Skeletal muscle satellite cell (primary cell): Measurements from ENCODE around the gene SBK3.
"Not testable (repeated sequence)": the region's sequence is repeated elsewhere in the genome, so short reads cannot be mapped to it uniquely, and the experiment has no call there.

ENCODE experiments used
- H3K27me3 ChIP-seq: 2 replicates; pipeline ENCODE4 v1.7.0; 2013; ENCODE audit warnings: low read length; ENCODE audit not compliant: control insufficient read depth, insufficient read depth
- H3K36me3 ChIP-seq: 2 replicates; pipeline ENCODE4 v1.7.0; 2013; ENCODE audit warnings: mild to moderate bottlenecking, control low read depth, low read length; ENCODE audit not compliant: insufficient read depth
- H3K4me1 ChIP-seq: 2 replicates; pipeline ENCODE4 v1.7.0; 2013; ENCODE audit warnings: low read length; ENCODE audit not compliant: control insufficient read depth, insufficient read depth
- H3K4me2 ChIP-seq: 2 replicates; pipeline ENCODE4 v1.7.0; 2013; ENCODE audit warnings: mild to moderate bottlenecking, low read length
- H3K4me3 ChIP-seq: 2 replicates; pipeline ENCODE4 v1.7.0; 2013; ENCODE audit warnings: low read length
- H3K9ac ChIP-seq: 2 replicates; pipeline ENCODE4 v1.7.0; 2013; ENCODE audit warnings: mild to moderate bottlenecking, low read depth, low read length, moderate library complexity
- H3K9me3 ChIP-seq: replicated peaks from 2 replicates; pipeline ENCODE4 v1.7.0; 2013; ENCODE audit warnings: mild to moderate bottlenecking, control low read depth, low read length

SBK3 gene

DNA sequence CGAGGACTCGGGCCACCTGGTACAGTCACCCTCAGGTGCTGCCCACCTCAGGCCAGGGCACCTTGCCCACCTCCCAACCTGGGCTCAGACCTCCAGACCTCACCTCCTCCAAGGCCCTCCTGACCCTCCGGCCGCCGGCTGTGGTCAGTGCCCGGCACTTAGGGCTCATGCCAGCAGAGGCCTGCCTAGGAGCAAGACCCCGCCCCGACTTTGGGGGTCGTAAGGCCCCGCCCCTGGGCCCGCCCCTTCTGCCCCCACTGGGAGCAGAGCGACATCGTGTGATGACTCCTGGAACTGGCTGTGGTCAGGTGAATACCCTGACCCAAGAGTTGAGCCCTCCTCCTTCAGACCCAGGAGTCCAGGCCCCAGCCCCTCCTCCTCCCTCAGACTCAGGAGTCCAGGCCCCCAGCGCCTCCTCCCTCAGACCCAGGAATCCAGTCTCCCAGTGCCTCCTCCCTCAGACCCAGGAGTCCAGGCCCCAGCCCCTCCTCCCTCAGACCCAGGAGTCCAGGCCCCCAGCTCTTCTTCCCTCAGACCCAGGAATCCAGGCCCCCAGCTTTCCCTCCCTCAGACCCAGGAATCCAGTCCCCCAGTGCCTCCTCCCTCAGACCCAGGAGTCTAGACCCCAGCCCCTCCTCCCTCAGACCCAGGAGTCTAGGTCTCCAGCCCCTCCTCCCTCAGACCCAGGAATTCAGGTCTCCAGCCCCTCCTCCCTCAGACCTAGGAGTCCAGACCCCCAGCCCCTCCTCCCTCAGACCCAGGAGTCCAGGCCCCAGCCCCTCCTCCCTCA is 8.2 kb downstream of the SBK3 start, which contains the start of gene SBK2:
Gene SBK2 (minus strand): TSS at position 183 of the 790 bp plus-strand sequence. CDS start 839 bp downstream, outside the sequence.
- H3K4me2 ChIP-seq, result no peak within 1 kb of the TSS
- no peaks in the 10 kb centered on the region for H3K9me3 ChIP-seq
- H3K36me3 ChIP-seq, result no peaks in the 10 kb centered on the region
- no peaks in the 10 kb centered on the region for H3K4me1 ChIP-seq
- H3K27me3 ChIP-seq, result no peaks in the 10 kb centered on the region
- no peak within 1 kb of the TSS for H3K9ac ChIP-seq
- no peak within 1 kb of the TSS for H3K4me3 ChIP-seq

DNA sequence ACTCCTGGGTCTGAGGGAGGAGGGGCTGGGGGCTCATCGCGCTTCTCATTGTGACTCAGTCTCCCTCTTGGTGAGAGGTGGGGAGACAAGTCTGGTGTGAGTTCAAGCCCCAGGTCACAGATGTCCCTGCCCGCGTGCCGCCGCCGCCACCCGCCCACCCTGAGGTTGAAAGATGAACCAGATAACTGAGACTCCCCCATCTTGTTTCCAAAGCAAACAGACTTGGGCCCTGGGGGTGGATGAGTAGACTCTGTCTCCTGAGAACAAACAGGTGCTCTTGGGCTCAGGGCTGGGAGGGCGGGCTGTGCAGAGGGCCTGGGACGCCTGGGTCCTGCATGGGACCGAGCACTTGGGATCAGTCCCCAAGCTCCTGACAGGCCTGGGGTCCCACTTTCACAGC is 9.0 kb downstream of the SBK3 start:
- H3K4me2 ChIP-seq, result no peak overlapping the region
- no peak overlapping the region for H3K4me3 ChIP-seq
- no peaks in the 10 kb centered on the region for H3K4me1 ChIP-seq
- H3K36me3 ChIP-seq, result no peaks in the 10 kb centered on the region
- H3K27me3 ChIP-seq, result no peaks in the 10 kb centered on the region
- H3K9me3 ChIP-seq, result no peaks in the 10 kb centered on the region
- no peak overlapping the region for H3K9ac ChIP-seq

DNA sequence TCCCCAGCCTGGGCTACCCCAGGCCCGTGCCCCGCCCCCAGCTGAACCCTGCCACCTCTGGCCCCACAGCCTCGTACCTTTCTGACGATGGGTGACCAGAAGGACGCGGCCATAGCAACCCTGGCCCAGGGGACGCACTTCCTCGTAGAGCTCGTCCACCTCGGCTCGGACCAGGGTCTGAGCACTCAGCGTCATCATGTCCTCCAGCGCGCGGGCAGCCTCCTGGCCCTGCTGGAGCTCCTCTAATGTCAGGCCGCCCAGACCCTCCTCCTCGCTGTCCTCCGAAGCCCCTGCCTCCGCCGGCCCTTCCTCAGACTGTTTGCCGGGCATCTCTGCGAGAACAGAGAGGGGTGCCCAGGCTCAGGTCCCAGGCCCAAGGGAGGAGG is 9.4 kb downstream of the SBK3 start:
- Histone ChIP-seq H3K9ac (no peak overlapping the region), H3K4me1 (no peaks in the 10 kb centered on the region), H3K27me3 (no peaks in the 10 kb centered on the region), H3K4me2 (no peak overlapping the region), H3K4me3 (no peak overlapping the region), H3K9me3 (no peaks in the 10 kb centered on the region), H3K36me3 (no peaks in the 10 kb centered on the region)

DNA sequence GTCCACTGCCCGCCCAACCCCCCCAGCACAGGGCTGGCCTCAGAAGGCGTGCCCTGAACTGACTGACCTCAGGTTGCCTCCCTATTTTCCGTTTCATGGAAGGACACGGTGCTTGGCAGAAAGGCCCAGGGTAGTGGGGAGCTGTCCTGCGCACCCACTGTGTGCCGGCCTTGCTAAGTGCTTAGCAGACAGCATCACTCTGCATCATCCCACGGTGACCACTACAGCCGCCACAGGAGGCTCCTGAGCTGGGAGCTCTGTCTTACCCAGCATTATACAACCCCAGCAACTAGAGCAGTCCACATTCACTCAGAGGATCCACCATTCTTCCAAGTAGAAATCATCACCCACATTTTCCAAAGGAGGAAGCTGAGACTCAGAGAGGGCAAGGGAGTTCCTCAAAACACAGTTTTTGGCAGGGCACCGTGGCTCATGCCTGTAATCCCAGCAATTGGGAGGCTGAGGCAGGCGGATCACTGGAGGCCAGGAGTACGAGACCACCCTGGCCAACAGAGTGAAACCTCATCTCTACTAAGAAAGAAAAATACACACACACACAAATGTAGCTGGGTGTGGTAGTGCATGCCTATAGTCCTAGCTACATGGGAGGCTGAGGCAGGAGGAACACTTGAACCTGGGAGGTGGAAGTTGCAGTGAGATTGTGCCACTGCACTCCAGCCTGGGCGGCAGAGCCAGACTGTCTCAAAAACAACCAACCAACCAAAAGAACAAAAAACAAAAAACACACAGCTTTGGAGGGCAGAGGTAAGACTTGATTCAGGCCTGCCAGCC is 10.0 kb downstream of the SBK3 start:
- Histone ChIP-seq H3K36me3 (no peaks in the 10 kb centered on the region), H3K4me3 (no peak overlapping the region), H3K9ac (no peak overlapping the region), H3K4me1 (no peaks in the 10 kb centered on the region), H3K4me2 (no peak overlapping the region), H3K9me3 (no peaks in the 10 kb centered on the region), H3K27me3 (no peaks in the 10 kb centered on the region)

DNA sequence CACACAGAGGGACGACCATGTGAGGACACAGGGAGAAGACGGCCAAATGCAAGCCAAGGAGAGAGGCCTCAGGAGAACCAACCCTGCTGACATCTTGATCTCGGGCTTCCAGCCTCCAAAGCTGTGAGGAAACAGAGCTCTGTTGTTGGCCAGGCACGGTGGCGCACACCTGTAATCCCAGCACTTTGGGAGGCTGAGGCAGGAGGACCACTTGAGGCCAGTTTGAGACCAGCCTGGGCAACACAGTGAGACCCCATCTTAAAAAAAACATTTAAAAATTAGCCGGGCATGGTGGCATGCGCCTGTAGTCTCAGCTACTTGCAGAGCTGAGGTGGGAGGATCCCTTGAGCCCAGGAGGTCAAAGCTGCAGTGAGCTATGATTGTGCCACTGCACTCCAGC is 11.1 kb downstream of the SBK3 start:
- H3K4me1 ChIP-seq, H3K27me3 ChIP-seq, H3K9me3 ChIP-seq, H3K9ac ChIP-seq, H3K36me3 ChIP-seq, H3K4me2 ChIP-seq, H3K4me3 ChIP-seq: not testable (repeated sequence)

DNA sequence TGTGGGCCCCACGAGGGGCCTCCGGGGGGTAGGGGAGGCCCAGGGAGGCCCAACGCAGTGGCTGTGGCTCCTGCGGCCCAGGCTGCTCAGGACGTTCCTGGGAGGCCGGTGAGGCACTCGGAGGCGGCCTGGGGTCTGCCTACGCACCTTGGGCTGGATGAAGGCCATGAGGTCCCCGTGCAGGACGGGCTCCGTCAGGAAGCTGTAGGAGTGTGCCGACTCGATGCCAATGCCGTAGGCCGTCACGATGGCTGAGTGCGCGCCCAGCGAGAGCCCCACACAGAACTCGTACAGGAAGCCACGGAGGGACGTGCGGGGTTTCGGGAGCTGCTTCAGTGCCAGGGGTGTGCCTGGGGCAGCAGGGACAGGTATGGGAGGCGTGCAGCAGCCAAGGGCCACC is 14.3 kb downstream of the SBK3 start:
- no peak overlapping the region for H3K4me3 ChIP-seq
- H3K9ac ChIP-seq, result no peak overlapping the region
- H3K4me2 ChIP-seq, result no peak overlapping the region
- H3K36me3 ChIP-seq, result no peaks in the 10 kb centered on the region
- no peaks in the 10 kb centered on the region for H3K9me3 ChIP-seq
- H3K4me1 ChIP-seq, result peaks cover 8% of the 10 kb centered on the region
- H3K27me3 ChIP-seq, result no peaks in the 10 kb centered on the region

DNA sequence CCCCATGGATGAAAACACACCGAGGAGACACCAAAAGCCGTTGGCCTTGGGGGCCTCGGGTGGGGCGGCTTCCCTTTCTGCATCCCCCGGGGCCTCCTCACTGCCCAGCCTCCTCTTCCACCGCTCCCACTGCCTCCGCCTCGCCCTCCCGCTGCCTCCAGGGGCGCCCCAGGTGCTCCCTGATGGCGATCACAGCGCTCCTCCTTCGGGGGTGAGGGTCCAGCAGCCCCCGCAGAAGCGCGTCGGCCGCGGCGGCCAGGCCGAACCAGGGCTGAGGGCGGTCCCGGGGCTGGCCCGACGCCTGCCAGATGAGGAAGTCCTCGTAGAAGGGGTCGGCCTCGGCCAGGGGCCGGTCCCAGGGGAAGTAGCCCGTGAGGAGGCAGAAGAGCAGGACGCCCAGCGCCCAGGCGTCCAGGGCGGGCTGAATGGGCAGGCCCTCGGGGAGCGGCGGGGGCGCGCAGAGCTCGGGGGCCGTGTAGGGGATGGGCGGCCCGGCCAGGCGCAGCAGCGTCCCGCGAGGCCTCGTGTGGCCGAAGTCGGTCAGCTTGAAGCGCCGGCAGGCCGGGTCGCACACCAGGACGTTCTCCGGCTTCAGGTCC is 15.6 kb downstream of the SBK3 start:
- Histone ChIP-seq H3K9me3 (no peaks in the 10 kb centered on the region), H3K36me3 (no peaks in the 10 kb centered on the region), H3K9ac (no peak overlapping the region), H3K4me2 (no peak overlapping the region), H3K4me1 (peaks cover 8% of the 10 kb centered on the region), H3K27me3 (no peaks in the 10 kb centered on the region), H3K4me3 (no peak overlapping the region)

DNA sequence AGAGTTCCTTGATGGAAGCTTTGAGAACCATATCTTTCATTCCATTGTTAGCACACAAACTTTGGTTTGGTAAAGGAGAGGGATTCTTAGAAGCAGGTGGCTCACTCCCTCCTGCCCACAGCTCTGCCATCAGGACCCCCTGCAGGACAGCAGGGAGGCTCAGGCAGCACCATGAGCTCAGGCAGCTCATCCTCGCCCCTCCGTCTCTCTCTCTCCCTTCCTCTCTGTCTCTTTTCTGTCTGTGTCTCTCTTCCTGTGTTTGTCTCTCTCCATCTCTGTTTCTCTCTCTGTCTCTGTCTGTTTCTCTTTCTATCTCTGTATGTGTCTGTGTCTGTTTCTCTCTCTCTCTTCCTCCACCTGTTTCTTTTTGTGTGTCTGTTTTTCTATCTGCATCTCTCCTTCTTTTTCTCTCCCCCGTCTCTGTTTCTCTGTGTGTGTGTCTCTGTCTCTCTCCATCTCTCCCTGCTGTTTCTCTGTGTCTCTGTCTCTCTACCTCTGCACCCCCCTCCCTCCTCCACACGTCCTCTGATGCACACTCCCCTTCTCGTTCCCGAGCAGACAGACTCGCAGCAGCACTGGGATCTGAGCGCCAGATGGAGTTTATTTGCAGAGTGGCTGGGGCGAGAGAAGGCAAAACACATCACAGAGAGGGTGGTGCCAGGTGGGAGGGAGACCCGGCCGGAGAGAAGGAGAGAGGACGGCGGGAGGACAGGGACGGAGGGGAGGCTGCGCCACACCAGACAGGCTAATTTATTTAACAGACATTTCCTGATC is 17.1 kb downstream of the SBK3 start:
- Histone ChIP-seq H3K9ac (no peak overlapping the region), H3K27me3 (no peaks in the 10 kb centered on the region), H3K4me2 (no peak overlapping the region), H3K9me3 (no peaks in the 10 kb centered on the region), H3K4me1 (peaks cover 8% of the 10 kb centered on the region), H3K4me3 (no peak overlapping the region), H3K36me3 (no peaks in the 10 kb centered on the region)

DNA sequence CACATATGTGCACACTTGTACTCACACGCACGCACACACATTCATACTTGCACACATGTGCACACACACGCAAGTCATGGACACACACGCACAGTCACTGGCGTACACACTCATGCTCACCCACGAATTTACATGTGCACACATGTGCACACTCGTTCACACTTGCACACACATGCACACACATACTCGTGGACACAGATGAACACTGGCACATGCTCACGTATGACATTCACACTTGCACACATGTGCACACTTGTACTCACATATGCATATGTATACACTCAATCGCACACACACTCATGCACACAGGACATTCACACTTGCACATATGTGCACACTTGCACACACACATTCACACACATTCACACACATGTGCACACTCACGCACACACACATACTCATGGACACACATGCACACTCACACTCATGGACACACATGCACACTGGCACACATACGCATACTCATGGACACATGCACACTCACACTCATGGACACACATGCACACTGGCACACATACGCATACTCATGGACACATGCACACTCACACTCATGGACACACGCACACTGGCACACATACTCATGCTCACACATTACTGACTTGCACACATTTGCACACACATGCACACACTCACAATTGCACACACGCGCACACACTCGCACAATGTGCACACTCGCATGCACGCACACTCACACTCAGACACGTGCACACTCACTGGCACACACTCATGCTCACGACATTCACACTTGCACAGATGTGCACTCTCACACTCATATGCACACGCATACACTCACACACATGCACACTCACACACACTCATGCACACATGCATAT is 17.9 kb downstream of the SBK3 start:
- Histone ChIP-seq H3K9ac (no peak overlapping the region), H3K9me3 (no peaks in the 10 kb centered on the region), H3K4me1 (peaks cover 8% of the 10 kb centered on the region), H3K27me3 (no peaks in the 10 kb centered on the region), H3K4me3 (no peak overlapping the region), H3K4me2 (no peak overlapping the region), H3K36me3 (no peaks in the 10 kb centered on the region)

DNA sequence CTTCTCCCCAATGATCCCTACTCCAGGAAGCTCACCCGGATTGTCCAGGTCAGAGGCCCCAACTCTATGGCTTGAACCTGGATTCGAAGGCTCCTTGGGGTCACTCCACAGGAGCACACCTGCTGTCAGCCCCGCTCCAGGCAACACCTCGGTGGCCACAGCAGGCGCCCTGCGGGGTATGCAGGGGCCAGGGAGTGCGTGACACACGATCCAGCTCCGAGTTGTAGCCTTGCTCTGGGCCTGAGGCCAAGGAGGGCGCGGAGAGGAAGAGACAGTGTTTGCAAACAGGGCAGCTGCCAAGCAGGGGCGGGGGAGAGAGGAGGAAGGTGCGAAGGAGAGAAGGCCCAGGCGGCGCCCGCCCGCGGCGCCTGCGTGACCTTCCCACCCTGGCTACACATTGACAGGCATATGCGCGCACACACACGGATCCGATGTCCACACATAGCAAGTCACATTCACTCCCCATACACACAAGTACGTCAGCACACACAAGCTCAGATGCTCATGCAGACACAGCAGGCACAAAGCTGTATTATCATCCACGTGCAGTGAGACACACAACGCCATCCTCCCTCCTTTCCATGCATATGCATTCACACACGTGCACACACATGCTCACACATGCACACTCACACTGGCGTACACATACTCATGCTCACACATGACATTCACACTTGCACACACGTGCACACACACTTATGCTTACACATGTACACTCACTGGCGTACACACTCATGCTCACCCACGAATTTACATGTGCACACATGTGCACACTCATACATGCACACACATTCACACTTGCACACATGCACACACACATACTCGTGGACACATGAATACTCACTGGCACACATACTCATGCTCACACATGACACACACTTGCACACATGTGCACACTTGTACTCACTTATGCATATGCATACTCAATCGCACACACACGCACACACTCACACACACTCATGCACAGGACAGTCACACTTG is 18.8 kb downstream of the SBK3 start:
- Histone ChIP-seq H3K27me3 (no peaks in the 10 kb centered on the region), H3K36me3 (no peaks in the 10 kb centered on the region), H3K4me2 (peak overlapping the region; percentile 31), H3K4me3 (no peak overlapping the region), H3K9ac (no peak overlapping the region), H3K4me1 (peaks cover 14% of the 10 kb centered on the region), H3K9me3 (no peaks in the 10 kb centered on the region)
